Tibial nerve (tissue), 4 donors: ENCODE data around the gene ZNF124. TPM values are rescaled to one million over a fixed set of nuclear protein-coding genes. Genes with fewer than 3 reads are reported as not detected.

Experiments
- DNase-seq, 2 donors: peaks; one replicate each; pipeline ENCODE4 v3.0.0-alpha.2; 2019; ENCODE audit warnings: low spot score in 2 of 2
- H3K27ac ChIP-seq, 4 donors: fragments of 200-600 bp; sonication (generic) in 3 of 4; one replicate each; pipeline ENCODE4 v1.5.1; 2017 to 2019; ENCODE audit warnings: mild to moderate bottlenecking in 1 of 4
- H3K27me3 ChIP-seq, 2 donors: fragments of 200-600 bp; sonication (generic) in 1 of 2; one replicate each; pipeline versions ENCODE4 v1.5.1 to v1.6.0; 2017 to 2019
- H3K36me3 ChIP-seq, 3 donors: fragments of 200-600 bp; sonication (generic); one replicate each; pipeline ENCODE4 v1.5.1; 2018 to 2019
- H3K4me1 ChIP-seq, 4 donors: fragments of 200-600 bp; sonication (generic) in 3 of 4; one replicate each; pipeline ENCODE4 v1.5.1; 2017 to 2019
- H3K4me3 ChIP-seq, 4 donors: fragments of 200-600 bp; sonication (generic) in 3 of 4; one replicate each; pipeline ENCODE4 v1.5.1; 2017 to 2019; ENCODE audit warnings: mild to moderate bottlenecking in 1 of 4, moderate library complexity in 1 of 4
- H3K9me3 ChIP-seq, 4 donors: fragments of 200-600 bp; sonication (generic) in 3 of 4; one replicate each; pipeline ENCODE4 v1.5.1; 2017 to 2019
- POLR2A ChIP-seq, 2 donors: fragments of 450-650 bp; IDR thresholded peaks; one replicate each; pipeline ENCODE4 v1.6.1; 2017; ENCODE audit warnings: antibody characterized with exemption in 2 of 2, mild to moderate bottlenecking in 2 of 2, moderate library complexity in 2 of 2
- WGBS, 2 donors: methylation state at CpG; one replicate each; pipeline ENCODE4 v1.1.5; 2018; 5-methylcytosine and 5-hydroxymethylcytosine counted together
- small RNA-seq: library from RNA; depleted of rRNA; stranded (forward); fragments of <200 nt; gene quantifications from one replicate; pipeline ENCODE3, GENCODE V24; 2016
- total RNA-seq, 4 donors: library from RNA; depleted of rRNA; stranded (reverse); fragments of >200 nt; gene quantifications; one replicate each; pipeline ENCODE4 v1.1.0, GENCODE V29; 2016

ZNF124 gene
- total RNA-seq, 4 donors from 2014 or later, result 11.1 to 34.1 (median 15.6) TPM

- peaks cover 0 to 31% (median 22%) of the 10 kb centered on the region in 4 donors for H3K4me1 ChIP-seq
- H3K27ac ChIP-seq, result no peak overlapping the region
- H3K9me3 ChIP-seq, result peaks cover 0 to 10% (median 0%) of the 10 kb centered on the region in 4 donors
- WGBS, 2 donors, result 88 to 93% methylated on average over 15 of the region's 15 CpGs
- no peak for DNase-seq
- TF ChIP-seq POLR2A (IDR thresholded peaks at IDR 0.05), result no peak
- H3K4me3 ChIP-seq, result no peak overlapping the region
- no peaks in the 10 kb centered on the region for H3K27me3 ChIP-seq
- H3K36me3 ChIP-seq, result peaks cover 0 to 18% (median 10%) of the 10 kb centered on the region in 3 donors
These were observed 65.9 kb downstream of the ZNF124 start for GRCh38 chr1:247105966-247106365.

Small RNA genes within 50 kb of the gene (small RNA-seq; reads per million reads assigned to genes)
- gene AL390728.3 (not detected), gene RNA5SP82 (not detected)

Other genes with a start within 250 kb of the ZNF124 start
- gene AHCTF1, start 240.1 kb downstream of the ZNF124 start, total RNA-seq, result 10 to 100 TPM; 41.2 to 67.1 (median 45.6) TPM
- under 1 TPM in 1 of 4 donors, not detected in 3; 0.22 TPM for gene ZNF695, start 164.0 kb downstream of the ZNF124 start, total RNA-seq
- gene ZNF670, start 93.2 kb downstream of the ZNF124 start, total RNA-seq, result 1 to 10 TPM; 1.4 to 2.3 (median 1.9) TPM
- gene ZNF669, start 67.7 kb downstream of the ZNF124 start, total RNA-seq, result 10 to 100 TPM in 1 of 4 donors, 1 to 10 TPM in 3; 6.0 to 12.2 (median 8.7) TPM
- gene VN1R5, start 84.1 kb upstream of the ZNF124 start, total RNA-seq, result not detected
- gene ZNF496, start 159.8 kb upstream of the ZNF124 start, total RNA-seq, result 10 to 100 TPM; 37.5 to 60.6 (median 51.6) TPM
- 1 to 10 TPM; 1.3 to 4.9 (median 3.1) TPM for gene NLRP3, start 244.2 kb upstream of the ZNF124 start, total RNA-seq